B cell (primary cell): Measurements from ENCODE around the gene MTMR10. TPM values are rescaled to one million over a fixed set of nuclear protein-coding genes. Genes with fewer than 3 reads are reported as not detected.

Source experiments
- ATAC-seq: fragments of 200-7000 bp; cut with Tn5 transposase; one replicate; pipeline ENCODE4 v1.10.0; 2021; ENCODE audit warnings: low read depth, mild to moderate bottlenecking, moderate number of reproducible peaks, moderate library complexity
- CTCF ChIA-PET: fragments of 350-600 bp; sonication (Branson Sonifier 250); formaldehyde crosslinking; loops from one replicate; lab custom pipeline; 2021; ENCODE audit warnings: antibody characterized with exemption, inconsistent platforms; lab: Charles Lee
- POLR2A ChIA-PET: fragments of 350-600 bp; sonication (Branson Sonifier 250); formaldehyde crosslinking; loops from one replicate; lab custom pipeline; 2021; ENCODE audit warnings: antibody characterized with exemption; lab: Charles Lee
- DNase-seq: peaks from one replicate; pipeline ENCODE4 v3.0.0; 2013
- H2AFZ ChIP-seq: 2 replicates; pipeline ENCODE4 v1.6.1; 2012; ENCODE audit warnings: mild to moderate bottlenecking, low read depth, low read length; ENCODE audit not compliant: insufficient read depth, poor library complexity, severe bottlenecking
- H3K27ac ChIP-seq, 2 donors: 1 replicate in 1 of 2; 2 replicates in 1 of 2; pipeline ENCODE4 v1.5.1; 2012 to 2013; ENCODE audit warnings: low read length in 2 of 2, mild to moderate bottlenecking in 2 of 2, moderate library complexity in 1 of 2
- H3K27me3 ChIP-seq, 4 experiments: fragments of 200-600 bp in 1 of 4; sonication (generic) in 1 of 4; replicated peaks in 1 of 4; 1 replicate in 2 of 4; 2 replicates in 2 of 4; pipeline versions ENCODE4 v1.6.1 to v1.7.0; 2013 to 2016; ENCODE audit warnings: low read length in 3 of 4, mild to moderate bottlenecking in 2 of 4, mixed read lengths in 1 of 4, moderate library complexity in 1 of 4; ENCODE audit not compliant: insufficient read depth in 4 of 4, control insufficient read depth in 3 of 4; ENCODE audit errors: control extremely low read depth in 1 of 4
- H3K36me3 ChIP-seq, 2 experiments: replicated peaks in 1 of 2; 1 replicate in 1 of 2; 2 replicates in 1 of 2; pipeline versions ENCODE4 v1.6.1 to v1.7.1; 2013; ENCODE audit warnings: low read length in 1 of 2; ENCODE audit not compliant: insufficient read depth in 2 of 2, control insufficient read depth in 1 of 2; ENCODE audit errors: control extremely low read depth in 1 of 2, extremely low read depth in 1 of 2
- H3K4me1 ChIP-seq, 2 donors: fragments of 200-600 bp in 1 of 2; sonication (generic) in 1 of 2; 1 replicate in 1 of 2; 2 replicates in 1 of 2; pipeline versions ENCODE4 v1.5.1 to v1.6.1; 2013 to 2017; ENCODE audit warnings: low read length in 2 of 2; ENCODE audit not compliant: control insufficient read depth in 2 of 2, insufficient read depth in 2 of 2
- H3K4me2 ChIP-seq: replicated peaks from 2 replicates; pipeline ENCODE3; 2012; ENCODE audit warnings: mild to moderate bottlenecking, low read depth, low read length; ENCODE audit not compliant: poor library complexity, severe bottlenecking
- H3K4me3 ChIP-seq, 5 experiments: fragments of 200-600 bp in 1 of 5; sonication (generic) in 1 of 5; 1 replicate in 3 of 5; 2 replicates in 2 of 5; pipeline versions ENCODE4 v1.5.1 to v1.7.0; 2011 to 2016; ENCODE audit warnings: low read length in 4 of 5, mild to moderate bottlenecking in 4 of 5, low read depth in 2 of 5, control low read depth in 1 of 5, moderate library complexity in 1 of 5; ENCODE audit not compliant: insufficient read depth in 1 of 5; ENCODE audit errors: control extremely low read depth in 1 of 5, extremely low read depth in 1 of 5
- H3K79me2 ChIP-seq: fragments of 200-600 bp; sonication (generic); one replicate; pipeline ENCODE4 v1.6.0; 2016; ENCODE audit warnings: low read length; ENCODE audit not compliant: control insufficient read depth, insufficient read depth
- H3K9ac ChIP-seq: fragments of 200-600 bp; sonication (generic); 2 replicates; pipeline ENCODE4 v1.6.1; 2017; ENCODE audit warnings: mild to moderate bottlenecking, low read length, moderate library complexity
- H3K9me3 ChIP-seq, 3 donors: one replicate each; pipeline versions ENCODE4 v1.6.1 to v1.7.1; 2013; ENCODE audit warnings: low read length in 2 of 3; ENCODE audit not compliant: control insufficient read depth in 2 of 3, insufficient read depth in 1 of 3; ENCODE audit errors: control extremely low read depth in 1 of 3
- H4K20me1 ChIP-seq: 2 replicates; pipeline ENCODE4 v1.6.0; 2012; ENCODE audit warnings: mild to moderate bottlenecking, low read length; ENCODE audit not compliant: insufficient read depth, control insufficient read depth, poor library complexity, severe bottlenecking
- H3K27ac Mint-ChIP-seq: one replicate; pipeline ENCODE4 v1.8.0; 2021; ENCODE audit warnings: mixed read lengths
- H3K27me3 Mint-ChIP-seq: one replicate; pipeline ENCODE4 v1.8.0; 2021; ENCODE audit warnings: mixed read lengths
- H3K4me1 Mint-ChIP-seq: one replicate; pipeline ENCODE4 v1.8.0; 2021; ENCODE audit warnings: mixed read lengths
- H3K4me3 Mint-ChIP-seq: one replicate; pipeline ENCODE4 v1.8.0; 2021; ENCODE audit warnings: mixed read lengths
- H3K9me3 Mint-ChIP-seq: one replicate; pipeline ENCODE4 v1.8.0; 2022; ENCODE audit warnings: mixed read lengths; ENCODE audit not compliant: insufficient read depth
- EZH2 ChIP-seq: IDR thresholded peaks from 2 replicates; pipeline ENCODE4 v1.6.1; 2012; ENCODE audit warnings: borderline replicate concordance, low read depth, mild to moderate bottlenecking, moderate library complexity, low read length; ENCODE audit not compliant: insufficient read depth, poor library complexity, severe bottlenecking
- WGBS: methylation state at CpG from one replicate; pipeline ENCODE4 v1.1.5; 2013; ENCODE audit warnings: missing lambda C conversion rate; ENCODE audit not compliant: insufficient coverage; 5-methylcytosine and 5-hydroxymethylcytosine counted together
- intact Hi-C: fragments of 100-400 bp; cut with micrococcal nuclease; formaldehyde crosslinking; loops from one replicate; pipeline ENCODE4 v1.10.0; 2022
- polyA plus RNA-seq: library from polyadenylated mRNA; depleted of rRNA; stranded (reverse); fragments of >200 nt; gene quantifications from 2 replicates; pipeline ENCODE4 v1.2.3, GENCODE V29; 2012
- total RNA-seq, 2 donors: library from RNA; stranded (reverse); fragments of 120-200 nt in 1 of 2; gene quantifications; 1 replicate in 1 of 2; 2 replicates in 1 of 2; pipeline versions ENCODE4 v1.2.3 to v1.2.4, GENCODE V29; 2013 to 2022
- TF ChIP-seq, protein P1 (sequence below): fragments of 200-600 bp; IDR thresholded peaks from one replicate; pipeline ENCODE4 v1.8.0; 2022; ENCODE audit warnings: antibody characterized with exemption, mild to moderate bottlenecking

The MTMR10 gene
- total and polyA plus RNA-seq, 2 donors (not counting 1 experiment from before 2014, with no cell fraction given): 27.9 to 50.2 TPM

DNA sequence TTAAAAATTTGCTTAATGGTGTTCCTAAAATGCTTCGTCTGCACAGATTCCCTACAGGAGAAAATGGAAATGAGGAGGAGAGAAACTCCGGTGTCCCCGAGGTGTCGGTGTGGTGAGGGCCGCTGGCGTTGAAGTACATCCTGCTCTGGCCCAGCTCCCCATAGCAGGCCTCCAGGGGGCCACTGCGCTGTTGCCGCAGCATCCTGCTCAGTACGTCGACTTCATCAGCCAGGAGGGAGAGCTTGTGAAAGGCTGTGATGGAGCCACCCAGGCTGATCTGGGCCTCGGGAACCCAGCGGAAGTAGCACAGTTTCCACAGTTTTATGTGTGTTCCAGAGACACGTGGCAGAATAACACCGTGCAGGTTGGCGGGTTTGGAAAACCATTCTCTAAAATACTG lies 49.9 kb downstream of the MTMR10 start:
- Histone ChIP-seq H3K9ac (no peak overlapping the region), H3K4me2 (no peak overlapping the region), H3K9me3 (no peaks in the 10 kb centered on the region), H3K4me3 (no peak overlapping the region), H3K4me1 (no peaks in the 10 kb centered on the region), H4K20me1 (peaks cover 41% of the 10 kb centered on the region), H3K36me3 (peaks cover 3 to 81% of the 10 kb centered on the region in 2 experiments), H3K27me3 (no peaks in the 10 kb centered on the region), H3K79me2 (no peaks in the 10 kb centered on the region), H2AFZ (no peak overlapping the region), H3K27ac (no peak overlapping the region)
- ChIA-PET POLR2A (no interaction called here), CTCF (interaction anchor here (0.8 kb wide), 1 partner anchor 9 kb away, joined by 4 read pairs; no protein-coding TSS in a partner anchor)
- no peak for ATAC-seq
- TF ChIP-seq EZH2: no peak
- TF ChIP-seq, protein P1, sequence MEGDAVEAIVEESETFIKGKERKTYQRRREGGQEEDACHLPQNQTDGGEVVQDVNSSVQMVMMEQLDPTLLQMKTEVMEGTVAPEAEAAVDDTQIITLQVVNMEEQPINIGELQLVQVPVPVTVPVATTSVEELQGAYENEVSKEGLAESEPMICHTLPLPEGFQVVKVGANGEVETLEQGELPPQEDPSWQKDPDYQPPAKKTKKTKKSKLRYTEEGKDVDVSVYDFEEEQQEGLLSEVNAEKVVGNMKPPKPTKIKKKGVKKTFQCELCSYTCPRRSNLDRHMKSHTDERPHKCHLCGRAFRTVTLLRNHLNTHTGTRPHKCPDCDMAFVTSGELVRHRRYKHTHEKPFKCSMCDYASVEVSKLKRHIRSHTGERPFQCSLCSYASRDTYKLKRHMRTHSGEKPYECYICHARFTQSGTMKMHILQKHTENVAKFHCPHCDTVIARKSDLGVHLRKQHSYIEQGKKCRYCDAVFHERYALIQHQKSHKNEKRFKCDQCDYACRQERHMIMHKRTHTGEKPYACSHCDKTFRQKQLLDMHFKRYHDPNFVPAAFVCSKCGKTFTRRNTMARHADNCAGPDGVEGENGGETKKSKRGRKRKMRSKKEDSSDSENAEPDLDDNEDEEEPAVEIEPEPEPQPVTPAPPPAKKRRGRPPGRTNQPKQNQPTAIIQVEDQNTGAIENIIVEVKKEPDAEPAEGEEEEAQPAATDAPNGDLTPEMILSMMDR: no peak
- DNase-seq: no peak
- 97% methylated on average over 15 of the region's 15 CpGs for WGBS
- Mint-ChIP-seq H3K4me3 (no peak overlapping the region), H3K9me3 (no peaks in the 10 kb centered on the region), H3K27me3 (no peaks in the 10 kb centered on the region), H3K27ac (no peak overlapping the region), H3K4me1 (no peaks in the 10 kb centered on the region)
- intact Hi-C loops: no loop called here

DNA sequence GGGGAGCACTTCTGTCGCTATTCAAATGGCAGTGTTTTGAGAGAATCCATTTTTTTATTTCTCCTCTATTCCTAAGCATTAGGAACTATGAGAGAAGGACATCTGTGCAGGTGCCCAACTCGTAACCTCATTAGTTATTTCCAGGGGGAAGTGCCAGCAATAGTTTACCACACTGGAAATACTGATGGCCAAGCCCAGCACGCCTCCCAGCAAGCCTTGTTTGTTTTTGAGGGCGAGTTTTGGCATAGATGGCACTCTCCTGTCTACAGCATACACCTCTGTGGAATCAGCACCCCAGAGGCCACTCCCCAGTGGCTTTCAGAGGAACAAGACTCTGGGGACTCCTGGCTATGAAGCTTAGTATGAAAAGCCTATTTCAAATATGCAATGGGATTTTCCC lies 51.1 kb downstream of the MTMR10 start:
- intact Hi-C loops: no loop called here
- WGBS: 100% methylated on average over 2 of the region's 4 CpGs
- H3K4me1 ChIP-seq: no peaks in the 10 kb centered on the region
- ChIA-PET CTCF (no interaction called here), POLR2A (no interaction called here)
- Mint-ChIP-seq H3K4me1 (no peaks in the 10 kb centered on the region), H3K27me3 (no peaks in the 10 kb centered on the region), H3K4me3 (no peak overlapping the region), H3K27ac (peak overlapping the region; percentile 3), H3K9me3 (no peaks in the 10 kb centered on the region)
- H4K20me1 ChIP-seq: peaks cover 35% of the 10 kb centered on the region
- H3K36me3 ChIP-seq: peaks cover 3 to 70% of the 10 kb centered on the region in 2 experiments
- no peak overlapping the region for H3K9ac ChIP-seq
- no peak for DNase-seq
- no peak overlapping the region for H3K4me2 ChIP-seq
- no peaks in the 10 kb centered on the region for H3K27me3 ChIP-seq
- no peak overlapping the region for H2AFZ ChIP-seq
- no peak overlapping the region for H3K4me3 ChIP-seq
- TF ChIP-seq EZH2: no peak
- TF ChIP-seq, protein P1: no peak
- H3K79me2 ChIP-seq: no peaks in the 10 kb centered on the region
- ATAC-seq: no peak
- H3K27ac ChIP-seq: no peak overlapping the region
- no peaks in the 10 kb centered on the region for H3K9me3 ChIP-seq
